Parathyroid adenoma (tissue), 2 donors: ENCODE measurements around the gene EFCAB6.

Experiments used
- H2AFZ ChIP-seq: fragments of 300-600 bp; sonication (generic); one replicate; pipeline ENCODE4 v1.7.0; 2017; ENCODE audit warnings: antibody characterized with exemption, mild to moderate bottlenecking
- H3K27ac ChIP-seq: fragments of 300-600 bp; sonication (generic); one replicate; pipeline ENCODE4 v1.7.0; 2017
- H3K27me3 ChIP-seq: fragments of 300-600 bp; sonication (generic); one replicate; pipeline ENCODE4 v1.7.0; 2017; ENCODE audit warnings: low read length; ENCODE audit not compliant: control insufficient read depth, insufficient read depth
- H3K36me3 ChIP-seq: fragments of 300-600 bp; sonication (generic); one replicate; pipeline ENCODE4 v1.7.0; 2017; ENCODE audit warnings: low read length; ENCODE audit not compliant: control insufficient read depth, insufficient read depth
- H3K4me1 ChIP-seq: fragments of 300-600 bp; sonication (generic); one replicate; pipeline ENCODE4 v1.7.0; 2017; ENCODE audit warnings: control low read depth
- H3K4me2 ChIP-seq: fragments of 300-600 bp; sonication (generic); one replicate; pipeline ENCODE4 v1.7.0; 2017; ENCODE audit warnings: low read length
- H3K4me3 ChIP-seq: fragments of 300-600 bp; sonication (generic); one replicate; pipeline ENCODE4 v1.7.0; 2017; ENCODE audit warnings: low read depth, low read length
- H3K79me2 ChIP-seq: fragments of 300-600 bp; sonication (generic); one replicate; pipeline ENCODE4 v1.7.0; 2017; ENCODE audit warnings: control low read depth
- H3K9ac ChIP-seq: fragments of 300-600 bp; sonication (generic); one replicate; pipeline ENCODE4 v1.7.0; 2017; ENCODE audit warnings: mild to moderate bottlenecking
- H3K9me3 ChIP-seq: fragments of 300-600 bp; sonication (generic); one replicate; pipeline ENCODE4 v1.7.0; 2017; ENCODE audit warnings: low read length; ENCODE audit not compliant: control insufficient read depth
- TF ChIP-seq, protein P1 (sequence below): fragments of 300-600 bp; sonication (generic); IDR thresholded peaks from one replicate; pipeline ENCODE4 v1.7.0; 2017; ENCODE audit warnings: antibody characterized with exemption, mild to moderate bottlenecking
- donor health status: primary hyperparathyroidism.

The EFCAB6 gene

GRCh38 chr22:43847376-43848289 is 35.5 kb upstream of the EFCAB6 start:
- H3K36me3 ChIP-seq, result no peaks in the 10 kb centered on the region

GRCh38 chr22:43846966-43847365 is 34.9 kb upstream of the EFCAB6 start:
- Histone ChIP-seq H3K79me2 (no peaks in the 10 kb centered on the region), H3K4me3 (no peak overlapping the region), H3K27ac (no peak overlapping the region), H3K4me2 (no peak overlapping the region), H3K27me3 (no peaks in the 10 kb centered on the region), H3K9me3 (no peaks in the 10 kb centered on the region), H3K36me3 (no peaks in the 10 kb centered on the region), H2AFZ (no peak overlapping the region), H3K9ac (no peak overlapping the region), H3K4me1 (no peaks in the 10 kb centered on the region)
- TF ChIP-seq, protein P1, sequence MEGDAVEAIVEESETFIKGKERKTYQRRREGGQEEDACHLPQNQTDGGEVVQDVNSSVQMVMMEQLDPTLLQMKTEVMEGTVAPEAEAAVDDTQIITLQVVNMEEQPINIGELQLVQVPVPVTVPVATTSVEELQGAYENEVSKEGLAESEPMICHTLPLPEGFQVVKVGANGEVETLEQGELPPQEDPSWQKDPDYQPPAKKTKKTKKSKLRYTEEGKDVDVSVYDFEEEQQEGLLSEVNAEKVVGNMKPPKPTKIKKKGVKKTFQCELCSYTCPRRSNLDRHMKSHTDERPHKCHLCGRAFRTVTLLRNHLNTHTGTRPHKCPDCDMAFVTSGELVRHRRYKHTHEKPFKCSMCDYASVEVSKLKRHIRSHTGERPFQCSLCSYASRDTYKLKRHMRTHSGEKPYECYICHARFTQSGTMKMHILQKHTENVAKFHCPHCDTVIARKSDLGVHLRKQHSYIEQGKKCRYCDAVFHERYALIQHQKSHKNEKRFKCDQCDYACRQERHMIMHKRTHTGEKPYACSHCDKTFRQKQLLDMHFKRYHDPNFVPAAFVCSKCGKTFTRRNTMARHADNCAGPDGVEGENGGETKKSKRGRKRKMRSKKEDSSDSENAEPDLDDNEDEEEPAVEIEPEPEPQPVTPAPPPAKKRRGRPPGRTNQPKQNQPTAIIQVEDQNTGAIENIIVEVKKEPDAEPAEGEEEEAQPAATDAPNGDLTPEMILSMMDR, result no peak

More at GRCh38 chr22:43847376-43848289, 35.5 kb upstream of the EFCAB6 start:
- H3K79me2 ChIP-seq, result no peaks in the 10 kb centered on the region
- no peaks in the 10 kb centered on the region for H3K4me1 ChIP-seq
- no peak overlapping the region for H3K9ac ChIP-seq
- TF ChIP-seq, protein P1, result no peak
- H2AFZ ChIP-seq, result no peak overlapping the region
- H3K4me3 ChIP-seq, result no peak overlapping the region
- H3K27ac ChIP-seq, result no peak overlapping the region
- no peak overlapping the region for H3K4me2 ChIP-seq
- H3K27me3 ChIP-seq, result no peaks in the 10 kb centered on the region
- H3K9me3 ChIP-seq, result no peaks in the 10 kb centered on the region

DNA sequence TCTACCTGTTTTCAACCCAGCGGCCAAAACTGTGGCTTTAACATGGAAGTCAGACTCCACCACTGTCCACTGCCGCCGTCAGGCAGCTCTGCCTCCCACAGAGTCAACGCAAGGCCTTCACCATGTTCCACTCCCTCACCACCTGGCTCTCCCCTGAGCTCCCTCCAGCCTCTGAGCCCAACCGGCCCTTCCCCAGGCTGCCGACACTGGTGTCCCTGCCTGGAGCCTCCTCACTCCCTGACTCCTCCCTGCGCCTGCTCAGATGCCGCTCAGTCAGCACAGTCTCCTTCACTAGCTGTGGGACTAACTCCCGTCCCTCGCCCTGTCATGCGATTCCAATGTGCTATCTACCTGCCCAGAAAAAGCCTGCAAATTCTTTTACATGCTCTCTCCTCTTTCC is 33.9 kb upstream of the EFCAB6 start:
- H3K9ac ChIP-seq, result no peak overlapping the region
- no peak overlapping the region for H3K4me3 ChIP-seq
- no peaks in the 10 kb centered on the region for H3K9me3 ChIP-seq
- no peak overlapping the region for H2AFZ ChIP-seq
- no peak overlapping the region for H3K27ac ChIP-seq
- no peak overlapping the region for H3K4me2 ChIP-seq
- H3K27me3 ChIP-seq, result no peaks in the 10 kb centered on the region
- no peaks in the 10 kb centered on the region for H3K79me2 ChIP-seq
- H3K36me3 ChIP-seq, result no peaks in the 10 kb centered on the region
- H3K4me1 ChIP-seq, result no peaks in the 10 kb centered on the region
- TF ChIP-seq, protein P1, result no peak

DNA sequence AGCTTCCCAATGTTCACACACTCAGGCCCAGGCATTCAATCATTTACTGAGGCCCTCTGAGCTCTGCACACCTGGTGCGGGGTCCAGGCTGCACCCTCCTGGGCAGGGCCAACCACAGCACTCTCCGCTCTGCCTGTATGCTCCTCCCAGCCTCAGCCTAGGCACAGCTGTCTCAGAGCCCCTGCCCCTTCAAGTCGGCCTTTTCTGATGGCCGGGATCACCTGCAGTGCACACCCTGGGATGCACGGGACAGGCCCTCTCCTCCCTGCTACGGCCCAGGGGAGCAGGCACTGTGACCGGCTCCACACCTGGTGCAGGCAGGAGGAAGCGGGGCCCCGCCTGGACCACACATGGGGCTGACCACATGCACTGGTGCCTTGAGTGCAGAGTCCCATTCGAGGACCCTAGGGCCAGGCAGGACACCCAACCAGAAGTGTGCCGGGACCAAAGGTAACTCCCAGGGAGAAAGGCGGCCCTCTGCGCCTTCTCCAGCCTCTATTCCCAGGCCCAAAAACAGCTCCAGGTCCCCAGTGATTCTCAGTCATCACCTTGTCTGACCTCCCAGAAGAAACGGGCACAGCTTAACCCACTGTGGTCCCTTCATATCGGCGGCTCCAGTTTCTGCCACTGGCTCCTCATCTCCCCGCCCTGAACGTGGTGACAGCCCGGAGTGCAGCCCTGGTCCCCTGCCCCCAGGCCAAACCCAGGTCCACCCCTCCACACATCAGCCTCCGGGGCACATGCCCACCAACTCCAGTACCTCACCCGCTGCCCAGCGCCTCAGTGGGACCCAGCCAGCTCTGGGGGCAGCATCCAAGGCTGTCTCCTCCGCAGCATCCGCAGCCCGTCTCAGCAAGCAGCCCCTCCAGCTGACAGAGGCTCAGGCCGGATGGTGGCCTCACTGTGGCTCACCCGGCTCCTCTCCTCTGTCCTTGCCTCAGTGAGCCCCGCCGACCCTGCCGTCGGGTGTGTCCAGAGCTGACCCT is 32.7 kb upstream of the EFCAB6 start:
- H3K4me3 ChIP-seq, result no peak overlapping the region
- TF ChIP-seq, protein P1, result no peak
- no peak overlapping the region for H3K4me2 ChIP-seq
- no peaks in the 10 kb centered on the region for H3K79me2 ChIP-seq
- no peaks in the 10 kb centered on the region for H3K9me3 ChIP-seq
- H3K4me1 ChIP-seq, result no peaks in the 10 kb centered on the region
- no peak overlapping the region for H3K27ac ChIP-seq
- no peaks in the 10 kb centered on the region for H3K27me3 ChIP-seq
- no peak overlapping the region for H2AFZ ChIP-seq
- H3K36me3 ChIP-seq, result no peaks in the 10 kb centered on the region
- H3K9ac ChIP-seq, result no peak overlapping the region
